Pancreas (tissue), 10 donors: Measurements from ENCODE around the gene SGTA. TPM values are rescaled to one million over a fixed set of nuclear protein-coding genes. Genes with fewer than 3 reads are reported as not detected.

Experiments used
- ATAC-seq, 4 donors: fragments of 200-7000 bp; cut with Tn5 transposase; one replicate each; pipeline versions ENCODE4 v1.8.0 to v1.9.1; 2020; ENCODE audit warnings: mild to moderate bottlenecking in 4 of 4, moderate library complexity in 4 of 4
- DNase-seq, 6 donors: peaks; one replicate each; pipeline ENCODE4 v3.0.0-alpha.2; 2020
- FAIRE-seq: peaks from 2 replicates; lab custom pipeline; 2012; peaks lifted over from hg19 to GRCh38; lab: Jason Lieb, UNC
- H3K27ac ChIP-seq, 4 donors: fragments of 200-600 bp; sonication (generic); 1 replicate in 3 of 4; 2 replicates in 1 of 4; pipeline versions ENCODE4 v1.5.0 to v1.8.0; 2020
- H3K27me3 ChIP-seq, 4 donors: fragments of 200-600 bp; one replicate each; pipeline ENCODE4 v1.8.0; 2021
- H3K36me3 ChIP-seq, 3 donors: fragments of 200-600 bp; sonication (generic) in 1 of 3; one replicate each; pipeline versions ENCODE4 v1.5.0 to v1.8.0; 2020 to 2021
- H3K4me1 ChIP-seq, 3 donors: fragments of 200-600 bp; one replicate each; pipeline ENCODE4 v1.8.0; 2021
- H3K4me3 ChIP-seq, 4 donors: fragments of 200-600 bp; sonication (generic) in 2 of 4; one replicate each; pipeline versions ENCODE4 v1.5.0 to v1.8.0; 2020 to 2021
- H3K9me3 ChIP-seq, 4 donors: fragments of 200-600 bp; one replicate each; pipeline ENCODE4 v1.8.0; 2021
- WGBS, 2 donors: extraction: QIAGEN DNeasy Blood & Tissue Kit; methylation state at CpG; one replicate each; pipeline ENCODE4 v1.1.7; 2013; 5-methylcytosine and 5-hydroxymethylcytosine counted together
- intact Hi-C, 3 donors: fragments of 100-400 bp; cut with DNase I; formaldehyde crosslinking; loops; one replicate each; pipeline versions ENCODE4 v1.11.1 to v1.14.2; 2022
- polyA plus RNA-seq, 2 donors: library from polyadenylated mRNA; stranded (reverse); fragments of 200-250 nt; gene quantifications; one replicate each; pipeline ENCODE4 v1.2.3, GENCODE V29; 2013
- total RNA-seq, 6 donors: library from RNA; stranded (reverse); fragmentation: NEBNext Ultra II Directional in 4 of 6; extraction: Animal tissue kit (Norgen Biotek cat#: 25700) in 4 of 6; gene quantifications; one replicate each; pipeline versions ENCODE4 v1.2.1 to v1.2.4, GENCODE V29; 2021 to 2023
- TF ChIP-seq, protein P1 (sequence below), 4 donors: fragments of 200-600 bp; sonication (generic) in 3 of 4; IDR thresholded peaks; one replicate each; pipeline versions ENCODE4 v1.5.0 to v1.8.0; 2021; ENCODE audit warnings: antibody characterized with exemption in 4 of 4
- donor health status: healthy with polysubstance abuse.
- donor health status: DM: no; HTN: no; CAD: no; lungs with moderate emphysema.
- donor health status: DM: no; HTN: no; CAD: no.
- donor health status: control.
- donor health status: control.
- donor health status: Bipolar disorder and iron deficiency.
- donor health status: DM: yes; HTN: yes; CAD: no.
- donor health status: DM: no; HTN: no; CAD: no.
- donor health status: DM: no; HTN: no; CAD: no.
- donor health status: DM: yes; HTN: yes; CAD: no.

The SGTA gene
- total and polyA plus RNA-seq, 8 donors = 19.4 to 49.6 (median 26.7) TPM

DNA sequence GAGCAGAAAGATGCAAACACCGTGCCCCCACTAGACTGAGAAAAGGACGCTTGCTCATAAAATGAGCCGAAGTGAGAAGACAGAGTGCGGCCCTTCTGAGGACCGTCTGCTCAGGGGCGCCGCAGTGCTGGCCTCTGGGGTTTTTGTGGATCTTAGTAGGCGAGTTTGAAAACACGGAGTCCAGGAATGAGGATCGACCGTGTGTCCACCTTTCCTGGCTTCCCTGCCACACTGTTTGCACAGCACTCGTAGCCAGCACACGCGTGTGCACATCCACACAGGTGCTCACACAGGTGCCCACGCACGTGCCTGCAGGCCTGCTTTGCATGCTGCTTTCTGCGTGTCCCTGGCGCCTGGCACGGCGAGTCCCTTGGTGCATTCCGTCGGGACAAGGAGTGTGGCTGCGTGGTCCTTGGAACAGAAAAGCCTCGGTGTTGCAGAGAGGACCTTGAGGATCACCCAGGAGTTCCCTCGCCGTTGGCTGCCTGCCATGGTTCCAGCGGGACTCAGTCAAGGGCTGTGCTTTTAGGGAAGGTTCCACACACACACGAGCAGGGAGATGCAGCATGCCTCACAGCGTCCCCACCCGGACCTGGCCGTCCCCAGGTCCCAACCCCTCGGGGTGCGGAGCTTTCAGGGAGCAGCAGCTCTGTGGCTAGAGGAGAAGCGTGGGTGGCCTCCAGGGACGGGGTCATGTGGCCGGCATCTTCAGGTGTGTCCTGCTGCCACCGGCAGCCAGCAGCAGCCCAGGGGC lies 26.5 kb upstream of the SGTA start:
- H3K27me3 ChIP-seq = no peaks in the 10 kb centered on the region
- 91 to 93% methylated on average over 37 of the region's 37 CpGs for WGBS, 2 donors

DNA sequence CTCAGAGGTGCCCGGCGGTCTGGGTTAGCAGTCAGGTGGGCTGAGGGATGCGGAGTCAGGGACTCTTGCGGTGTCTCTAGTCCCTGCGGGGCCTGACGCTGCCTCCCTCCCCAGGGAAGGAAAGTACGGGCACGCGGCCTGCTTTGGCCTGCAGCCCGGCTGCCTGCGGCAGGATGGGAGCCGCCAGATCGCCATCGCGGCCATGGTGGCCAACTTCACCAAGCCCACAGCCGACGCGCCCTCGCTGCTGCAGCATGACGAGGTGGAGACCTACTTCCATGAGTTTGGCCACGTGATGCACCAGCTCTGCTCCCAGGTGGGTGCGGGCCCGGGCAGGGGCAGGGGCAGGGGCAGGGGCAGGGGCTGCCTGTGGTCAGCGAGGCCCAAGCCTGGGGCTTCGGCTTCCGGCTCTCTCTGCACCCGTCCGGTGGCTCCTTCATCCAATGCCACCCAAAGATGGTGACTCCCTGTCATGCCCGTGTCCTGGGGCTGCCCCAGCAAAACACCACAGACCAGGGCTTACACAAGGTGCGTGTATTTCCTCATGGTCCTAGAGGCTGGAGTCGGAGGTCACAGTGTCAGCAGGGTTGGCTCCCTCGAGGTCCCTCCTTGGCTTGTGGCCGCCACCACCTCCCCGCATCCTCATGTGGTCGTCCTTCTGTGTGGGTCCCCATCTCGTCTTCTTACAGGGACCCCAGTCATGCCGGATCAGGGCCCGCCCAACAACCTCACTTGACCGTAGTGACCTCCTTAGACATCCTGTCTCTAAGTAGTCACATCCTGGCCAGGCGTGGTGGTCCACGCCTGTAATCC lies 25.3 kb upstream of the SGTA start:
- H3K9me3 ChIP-seq = no peaks in the 10 kb centered on the region
- H3K27me3 ChIP-seq = no peaks in the 10 kb centered on the region
- DNase-seq = no peak
- H3K4me1 ChIP-seq = no peaks in the 10 kb centered on the region
- intact Hi-C loops = no loop called here
- H3K27ac ChIP-seq = no peak overlapping the region
- peaks cover 0 to 8% (median 0%) of the 10 kb centered on the region in 3 donors for H3K36me3 ChIP-seq
- TF ChIP-seq, protein P1, sequence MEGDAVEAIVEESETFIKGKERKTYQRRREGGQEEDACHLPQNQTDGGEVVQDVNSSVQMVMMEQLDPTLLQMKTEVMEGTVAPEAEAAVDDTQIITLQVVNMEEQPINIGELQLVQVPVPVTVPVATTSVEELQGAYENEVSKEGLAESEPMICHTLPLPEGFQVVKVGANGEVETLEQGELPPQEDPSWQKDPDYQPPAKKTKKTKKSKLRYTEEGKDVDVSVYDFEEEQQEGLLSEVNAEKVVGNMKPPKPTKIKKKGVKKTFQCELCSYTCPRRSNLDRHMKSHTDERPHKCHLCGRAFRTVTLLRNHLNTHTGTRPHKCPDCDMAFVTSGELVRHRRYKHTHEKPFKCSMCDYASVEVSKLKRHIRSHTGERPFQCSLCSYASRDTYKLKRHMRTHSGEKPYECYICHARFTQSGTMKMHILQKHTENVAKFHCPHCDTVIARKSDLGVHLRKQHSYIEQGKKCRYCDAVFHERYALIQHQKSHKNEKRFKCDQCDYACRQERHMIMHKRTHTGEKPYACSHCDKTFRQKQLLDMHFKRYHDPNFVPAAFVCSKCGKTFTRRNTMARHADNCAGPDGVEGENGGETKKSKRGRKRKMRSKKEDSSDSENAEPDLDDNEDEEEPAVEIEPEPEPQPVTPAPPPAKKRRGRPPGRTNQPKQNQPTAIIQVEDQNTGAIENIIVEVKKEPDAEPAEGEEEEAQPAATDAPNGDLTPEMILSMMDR (IDR thresholded peaks at IDR 0.05) = no peak
- WGBS, 2 donors = 96% methylated on average over 33 to 41 of the region's 41 CpGs
- ATAC-seq = no peak
- no peak for FAIRE-seq
- no peak overlapping the region for H3K4me3 ChIP-seq

More for the DNA sequence above, 26.5 kb upstream of the SGTA start:
- H3K27ac ChIP-seq = no peak overlapping the region
- no peaks in the 10 kb centered on the region for H3K9me3 ChIP-seq
- no peak for ATAC-seq
- H3K36me3 ChIP-seq = peaks cover 0 to 8% (median 0%) of the 10 kb centered on the region in 3 donors
- FAIRE-seq = no peak
- H3K4me3 ChIP-seq = no peak overlapping the region
- DNase-seq = no peak
- intact Hi-C loops = no loop called here
- TF ChIP-seq, protein P1 (IDR thresholded peaks at IDR 0.05) = no peak
- H3K4me1 ChIP-seq = no peaks in the 10 kb centered on the region

DNA sequence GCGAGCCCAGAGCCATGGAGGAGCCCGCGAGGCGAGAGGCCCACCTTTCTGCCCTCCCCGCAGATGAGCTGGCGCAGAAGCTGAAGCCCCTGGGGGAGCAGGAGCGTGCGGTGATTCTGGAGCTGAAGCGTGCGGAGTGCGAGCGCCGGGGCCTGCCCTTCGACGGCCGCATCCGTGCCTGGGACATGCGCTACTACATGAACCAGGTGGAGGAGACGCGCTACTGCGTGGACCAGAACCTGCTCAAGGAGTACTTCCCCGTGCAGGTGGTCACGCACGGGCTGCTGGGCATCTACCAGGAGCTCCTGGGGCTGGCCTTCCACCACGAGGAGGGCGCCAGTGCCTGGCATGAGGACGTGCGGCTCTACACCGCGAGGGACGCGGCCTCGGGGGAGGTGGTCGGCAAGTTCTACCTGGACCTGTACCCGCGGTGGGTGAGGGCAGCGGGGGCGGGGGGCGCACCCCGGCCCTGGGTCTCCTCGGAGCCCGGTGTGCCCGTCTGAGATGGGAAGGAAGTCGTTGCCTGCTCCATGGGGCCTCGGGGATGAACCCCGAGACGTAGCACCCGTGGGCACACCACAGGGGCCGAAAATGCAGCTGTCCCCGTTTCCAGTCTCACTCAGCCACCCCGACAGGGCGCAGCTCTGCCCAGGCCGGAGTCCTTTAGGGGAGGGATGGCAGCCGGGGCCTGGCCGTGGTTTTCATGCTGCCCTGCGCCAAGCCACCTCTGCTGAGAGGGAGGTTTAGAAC lies 24.5 kb upstream of the SGTA start:
- no peak for FAIRE-seq
- intact Hi-C loops = no loop called here
- 96 to 97% methylated on average over 56 of the region's 56 CpGs for WGBS, 2 donors
- TF ChIP-seq, protein P1 (IDR thresholded peaks at IDR 0.05) = no peak
- H3K27me3 ChIP-seq = no peaks in the 10 kb centered on the region
- no peak for ATAC-seq
- H3K9me3 ChIP-seq = no peaks in the 10 kb centered on the region
- H3K4me3 ChIP-seq = no peak overlapping the region
- H3K27ac ChIP-seq = no peak overlapping the region
- DNase-seq = no peak
- H3K4me1 ChIP-seq = no peaks in the 10 kb centered on the region
- H3K36me3 ChIP-seq = peaks cover 0 to 8% (median 0%) of the 10 kb centered on the region in 3 donors

DNA sequence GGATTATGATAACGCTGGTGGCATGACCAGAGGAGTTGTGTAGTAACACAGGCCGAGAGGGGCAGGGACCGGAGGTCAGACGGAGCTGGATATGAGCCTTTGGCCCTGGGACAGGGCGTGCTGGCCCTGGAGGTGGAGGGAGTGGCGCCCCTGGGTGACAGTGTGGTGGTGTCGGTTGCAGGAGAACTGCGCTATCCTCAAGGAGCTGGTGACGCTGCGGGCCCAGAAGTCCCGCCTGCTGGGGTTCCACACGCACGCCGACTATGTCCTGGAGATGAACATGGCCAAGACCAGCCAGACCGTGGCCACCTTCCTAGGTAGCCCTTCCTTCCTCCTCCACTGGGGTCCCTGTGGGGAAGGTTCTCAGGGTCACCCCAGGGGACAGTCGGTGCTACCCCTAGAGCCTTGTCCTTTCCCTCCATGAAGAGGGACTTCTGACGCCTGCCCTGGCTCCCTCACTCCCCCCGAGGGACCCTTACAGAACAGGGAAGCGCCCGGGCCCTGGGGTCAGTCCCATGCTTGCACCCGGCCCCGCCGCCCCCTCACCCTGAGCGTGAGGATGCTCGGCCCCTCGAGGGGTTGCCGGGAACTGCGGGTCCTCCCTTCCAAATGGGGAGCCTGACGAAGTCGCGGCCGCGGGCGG lies 23.8 kb upstream of the SGTA start:
- Histone ChIP-seq H3K4me1 (no peaks in the 10 kb centered on the region), H3K27ac (no peak overlapping the region), H3K27me3 (no peaks in the 10 kb centered on the region), H3K9me3 (no peaks in the 10 kb centered on the region), H3K36me3 (peaks cover 0 to 8% (median 0%) of the 10 kb centered on the region in 3 donors), H3K4me3 (no peak overlapping the region)
- ATAC-seq = no peak
- no peak for FAIRE-seq
- intact Hi-C loops = no loop called here
- WGBS, 2 donors = 96% methylated on average over 34 of the region's 34 CpGs
- TF ChIP-seq, protein P1 (IDR thresholded peaks at IDR 0.05) = no peak
- no peak for DNase-seq
